K562 (cell line): ENCODE data around the gene LMNTD2. TPM values are rescaled to one million over a fixed set of nuclear protein-coding genes. Genes with fewer than 3 reads are reported as not detected.

Experiments
- ADNP ChIP-seq: fragments of 200-800 bp; sonication (Bioruptor generic); IDR thresholded peaks from 2 replicates; pipeline ENCODE4 v1.6.1; 2016; ENCODE audit warnings: missing genetic modification characterization, missing compliant biosample characterization
- BHLHE40 ChIP-seq: IDR thresholded peaks from 2 replicates; pipeline ENCODE4 v1.6.1; 2011; ENCODE audit warnings: low read length, improper control_type of control experiment
- BRF2 ChIP-seq: IDR thresholded peaks from 3 replicates; pipeline ENCODE4 v1.6.1; 2011; ENCODE audit warnings: borderline replicate concordance, mild to moderate bottlenecking; ENCODE audit not compliant: insufficient read length, insufficient read depth
- CTCFL ChIP-seq: IDR thresholded peaks from 2 replicates; pipeline ENCODE4 v1.6.1; 2011; ENCODE audit warnings: borderline replicate concordance, low read depth, mild to moderate bottlenecking, moderate library complexity, low read length; ENCODE audit not compliant: insufficient read depth, poor library complexity, severe bottlenecking
- HEY1 ChIP-seq: fragments of 250-450 bp; sonication (Bioruptor Pico); IDR thresholded peaks from 2 replicates; pipeline ENCODE4 v1.5.0; 2020; ENCODE audit warnings: mild to moderate bottlenecking, moderate library complexity, borderline replicate concordance
- POLR2AphosphoS2 ChIP-seq: IDR thresholded peaks from 2 replicates; pipeline ENCODE4 v1.6.1; 2012; ENCODE audit warnings: low read length, improper control_type of control experiment
- POU5F1 ChIP-seq: fragments of 150-350 bp; IDR thresholded peaks from 2 replicates; pipeline ENCODE4 v1.6.1; 2014; ENCODE audit warnings: borderline replicate concordance, low read length, low read depth, mild to moderate bottlenecking; ENCODE audit not compliant: partially characterized antibody
- RFX5 ChIP-seq: IDR thresholded peaks from 2 replicates; pipeline ENCODE4 v1.6.1; 2011; ENCODE audit warnings: low read depth, mild to moderate bottlenecking, improper control_type of control experiment, low read length
- RNF219 ChIP-seq: fragments of 250-450 bp; sonication (Bioruptor Pico); IDR thresholded peaks from 2 replicates; pipeline ENCODE4 v1.5.0; 2022; ENCODE audit warnings: mild to moderate bottlenecking
- TAF7 ChIP-seq: fragments of 450-650 bp; IDR thresholded peaks from 2 replicates; pipeline ENCODE4 v1.6.1; 2016; ENCODE audit warnings: missing genetic modification characterization, missing compliant biosample characterization
- TFAP4 ChIP-seq: sonication (generic); formaldehyde crosslinking; IDR thresholded peaks from 2 replicates; pipeline ENCODE4 v1.8.0; 2022; ENCODE audit warnings: missing genetic modification reagents, mild to moderate bottlenecking, moderate library complexity, borderline replicate concordance
- ZBTB33 ChIP-seq: sonication (generic); formaldehyde crosslinking; IDR thresholded peaks from 2 replicates; pipeline ENCODE4 v1.8.1; 2023; ENCODE audit warnings: mild to moderate bottlenecking, missing genetic modification reagents
- ZFP36 ChIP-seq: fragments of 150-350 bp; IDR thresholded peaks from 2 replicates; pipeline ENCODE4 v1.6.1; 2018; ENCODE audit warnings: low read length, low read depth; ENCODE audit not compliant: partially characterized antibody
- ZFX ChIP-seq: sonication (generic); formaldehyde crosslinking; IDR thresholded peaks from 2 replicates; pipeline ENCODE4 v1.8.0; 2022; ENCODE audit warnings: mild to moderate bottlenecking, missing genetic modification reagents, moderate library complexity
- ZNF165 ChIP-seq: fragments of 250-450 bp; sonication (Bioruptor Pico); IDR thresholded peaks from 2 replicates; pipeline ENCODE4 v1.4.0; 2020; ENCODE audit warnings: borderline replicate concordance
- ZNF224 ChIP-seq: sonication (generic); formaldehyde crosslinking; IDR thresholded peaks from 2 replicates; pipeline ENCODE4 v1.8.0; 2022; ENCODE audit warnings: mild to moderate bottlenecking, missing genetic modification reagents
- ZNF764 ChIP-seq: fragments of 250-450 bp; sonication (Bioruptor Pico); IDR thresholded peaks from 2 replicates; pipeline ENCODE4 v1.4.0; 2020; ENCODE audit warnings: low read depth, mild to moderate bottlenecking, moderate library complexity
- polyA plus RNA-seq, 8 experiments: library from polyadenylated mRNA; depleted of rRNA in 4 of 8; stranded (reverse) in 5 of 8; unstranded in 3 of 8; fragments of >200 nt; fragmentation: Nextera tagmentation in 2 of 8; fragmentation: Illumina TruSeq in 1 of 8; extraction: Ambion mirVana in 2 of 8; extraction: Trizol in 1 of 8; gene quantifications; 2 replicates each; pipeline versions ENCODE4 v1.2.1 to v1.2.3, GENCODE V29; 2011 to 2014; ENCODE audit warnings: inconsistent platforms in 1 of 8, missing spikeins in 1 of 8
- total RNA-seq, 7 experiments: library from RNA; depleted of rRNA in 6 of 7; stranded (reverse); fragments of >200 nt in 6 of 7; fragmentation: Illumina TruSeq in 2 of 7; extraction: Trizol in 2 of 7; gene quantifications; 2 replicates each; pipeline versions ENCODE4 v1.2.1 to v1.2.3, GENCODE V29; 2011 to 2021; ENCODE audit warnings: low replicate concordance in 1 of 7

LMNTD2 gene
- total and polyA plus RNA-seq, 9 of the 15 experiments (the other 6 are each of a cell fraction or from before 2014, with no cell fraction given): 0.48 to 4.2 (median 1.5) TPM; not detected in 3

- no peak for TF ChIP-seq BRF2
- 0 out of 2 replicates have a peak, but pooled peaks have one; percentile 40 for TF ChIP-seq TFAP4 (CRISPR knock-in tag)
- no peak for TF ChIP-seq POU5F1
- 0 out of 2 replicates have a peak, but pooled peaks have one; percentile 29 for TF ChIP-seq POLR2AphosphoS2
- TF ChIP-seq TAF7: no peak
- no peak for TF ChIP-seq ZFP36
- TF ChIP-seq ZNF764 (CRISPR knock-in tag): no peak
- no peak for TF ChIP-seq RFX5
- TF ChIP-seq ZBTB33 (CRISPR knock-in tag): peak; percentile 95
- TF ChIP-seq RNF219 (CRISPR knock-in tag): no peak
- no peak for TF ChIP-seq BHLHE40
- TF ChIP-seq ADNP: no peak
- no peak for TF ChIP-seq HEY1 (CRISPR knock-in tag)
- TF ChIP-seq ZFX (CRISPR knock-in tag): no peak; the same call in 1 of the 2 replicates
- TF ChIP-seq ZNF165 (CRISPR knock-in tag): no peak
- TF ChIP-seq CTCFL: peak; percentile 40
- TF ChIP-seq ZNF224 (CRISPR knock-in tag): no peak
Measured at GRCh38 chr11:554428-555226, 5.9 kb downstream of the LMNTD2 start (continued).
